Measurements from ENCODE around the gene CRACR2B.

The CRACR2B gene

GRCh38 chr11:795634-796564 is 31.8 kb upstream of the CRACR2B start:
- H3K4me3 ChIP-seq (ENCODE audit: low read length), result peak overlapping the region; percentile 80
- TF ChIP-seq CTCF (IDR thresholded peaks at IDR 0.05; ENCODE audit: insufficient read depth, low read depth, low read length, missing control alignments), result no peak
- peak; percentile 77 for DNase-seq (ENCODE audit: low read depth)

- TF ChIP-seq CTCF (IDR thresholded peaks at IDR 0.05; ENCODE audit: insufficient read depth, low read depth, low read length, missing control alignments), result no peak
These were observed 31.0 kb upstream of the CRACR2B start for GRCh38 chr11:796565-797295.

GRCh38 chr11:797296-798092 is 30.2 kb upstream of the CRACR2B start:
- TF ChIP-seq CTCF (IDR thresholded peaks at IDR 0.05; ENCODE audit: insufficient read depth, low read depth, low read length, missing control alignments), result no peak
- DNase-seq (ENCODE audit: low read depth), result peak; percentile 80
- H3K4me3 ChIP-seq (ENCODE audit: low read length), result peak overlapping the region; percentile 80

More at GRCh38 chr11:796565-797295, 31.0 kb upstream of the CRACR2B start:
- peak overlapping the region; percentile 80 for H3K4me3 ChIP-seq (ENCODE audit: low read length)
- DNase-seq (ENCODE audit: low read depth), result no peak

GRCh38 chr11:798093-798713 is 29.5 kb upstream of the CRACR2B start, which contains the start of gene SLC25A22:
Gene SLC25A22, minus strand, starts transcription at chr11:798281. Its CDS starts 3,275 bp downstream, at chr11:795006.
- DNase-seq (ENCODE audit: low read depth), result peak; percentile 87
- TF ChIP-seq CTCF (IDR thresholded peaks at IDR 0.05; ENCODE audit: insufficient read depth, low read depth, low read length, missing control alignments), result peak; percentile 44
- H3K4me3 ChIP-seq (ENCODE audit: low read length), result peak within 1 kb of the TSS; percentile 80

GRCh38 chr11:799641-800316 is 27.9 kb upstream of the CRACR2B start:
- H3K4me3 ChIP-seq (ENCODE audit: low read length), result no peak overlapping the region
- TF ChIP-seq CTCF (IDR thresholded peaks at IDR 0.05; ENCODE audit: insufficient read depth, low read depth, low read length, missing control alignments), result no peak

More at GRCh38 chr11:799641-800316, 27.9 kb upstream of the CRACR2B start:
- DNase-seq (ENCODE audit: low read depth), result no peak

Data from epithelial cell of esophagus (primary cell).